Left ventricle myocardium inferior (tissue), 1 donor: ENCODE data around the gene LMTK2. TPM values are rescaled to one million over a fixed set of nuclear protein-coding genes. Genes with fewer than 3 reads are reported as not detected.
A peak's percentile ranks its signal among the peaks of the same experiment; 100 is the strongest.

Experiments
- DNase-seq: peaks from one replicate; pipeline ENCODE4 v3.0.0-alpha.2; 2020
- H3K27ac ChIP-seq: fragments of 200-600 bp; replicated peaks from 2 replicates; pipeline ENCODE4 v1.8.0; 2021
- H3K27me3 ChIP-seq: fragments of 200-600 bp; 2 replicates; pipeline ENCODE4 v1.8.0; 2021; ENCODE audit warnings: low read depth
- H3K36me3 ChIP-seq: fragments of 200-600 bp; 2 replicates; pipeline ENCODE4 v1.8.0; 2021
- H3K4me1 ChIP-seq: fragments of 200-600 bp; 2 replicates; pipeline ENCODE4 v1.8.0; 2021
- H3K4me3 ChIP-seq: fragments of 200-600 bp; 2 replicates; pipeline ENCODE4 v1.8.0; 2021; ENCODE audit warnings: mild to moderate bottlenecking, moderate library complexity
- H3K9me3 ChIP-seq: fragments of 200-600 bp; replicated peaks from 2 replicates; pipeline ENCODE4 v1.8.0; 2021
- CTCF ChIP-seq: fragments of 200-600 bp; IDR thresholded peaks from 2 replicates; pipeline ENCODE4 v1.8.0; 2021; ENCODE audit warnings: antibody characterized with exemption, mild to moderate bottlenecking, borderline replicate concordance
- intact Hi-C: fragments of 100-400 bp; cut with micrococcal nuclease; formaldehyde crosslinking; loops from one replicate; pipeline ENCODE4 v1.11.0; 2022
- total RNA-seq: library from RNA; stranded (reverse); fragmentation: NEBNext Ultra II Directional; extraction: Animal tissue kit (Norgen Biotek cat#: 25700); gene quantifications from one replicate; pipeline ENCODE4 v1.2.1, GENCODE V29; 2021
- donor health status: DM: no; HTN: yes; CAD: no; lungs with severe emphysema.

Gene LMTK2
- total RNA-seq, 1 donor from 2014 or later = 26.9 TPM

- Histone ChIP-seq H3K4me3 (no peak overlapping the region), H3K27ac (no peak overlapping the region), H3K9me3 (no peaks in the 10 kb centered on the region), H3K36me3 (peaks cover 76% of the 10 kb centered on the region), H3K27me3 (no peaks in the 10 kb centered on the region), H3K4me1 (peaks cover 15% of the 10 kb centered on the region)
- no peak for DNase-seq
- intact Hi-C loops = no loop called here
- peak; percentile 80 for TF ChIP-seq CTCF
Measured at GRCh38 chr7:98240961-98241673, 134.5 kb downstream of the LMTK2 start.

- intact Hi-C loops = no loop called here
- H3K27ac ChIP-seq = no peak overlapping the region
- peaks cover 22% of the 10 kb centered on the region for H3K4me1 ChIP-seq
- peaks cover 69% of the 10 kb centered on the region for H3K36me3 ChIP-seq
- H3K4me3 ChIP-seq = no peak overlapping the region
- H3K9me3 ChIP-seq = no peaks in the 10 kb centered on the region
- DNase-seq = no peak
- no peak for TF ChIP-seq CTCF
- H3K27me3 ChIP-seq = no peaks in the 10 kb centered on the region
Measured at GRCh38 chr7:98241674-98242241, 135.1 kb downstream of the LMTK2 start.

GRCh38 chr7:98242342-98242741 lies 135.7 kb downstream of the LMTK2 start:
- DNase-seq = no peak
- H3K9me3 ChIP-seq = no peaks in the 10 kb centered on the region
- H3K27ac ChIP-seq = no peak overlapping the region
- intact Hi-C loops = no loop called here
- no peak overlapping the region for H3K4me3 ChIP-seq
- no peaks in the 10 kb centered on the region for H3K27me3 ChIP-seq
- peaks cover 66% of the 10 kb centered on the region for H3K36me3 ChIP-seq
- TF ChIP-seq CTCF = no peak
- peaks cover 26% of the 10 kb centered on the region for H3K4me1 ChIP-seq

GRCh38 chr7:98242934-98243333 lies 136.3 kb downstream of the LMTK2 start:
- peaks cover 61% of the 10 kb centered on the region for H3K36me3 ChIP-seq
- no peaks in the 10 kb centered on the region for H3K9me3 ChIP-seq
- TF ChIP-seq CTCF = no peak
- H3K27me3 ChIP-seq = no peaks in the 10 kb centered on the region
- no peak overlapping the region for H3K4me3 ChIP-seq
- peaks cover 31% of the 10 kb centered on the region for H3K4me1 ChIP-seq
- intact Hi-C loops = no loop called here
- no peak overlapping the region for H3K27ac ChIP-seq
- DNase-seq = no peak

GRCh38 chr7:98244871-98245270 lies 138.2 kb downstream of the LMTK2 start:
- no peaks in the 10 kb centered on the region for H3K9me3 ChIP-seq
- no peak overlapping the region for H3K4me3 ChIP-seq
- DNase-seq = no peak
- no peak overlapping the region for H3K27ac ChIP-seq
- no peaks in the 10 kb centered on the region for H3K27me3 ChIP-seq
- peaks cover 51% of the 10 kb centered on the region for H3K4me1 ChIP-seq
- no peak for TF ChIP-seq CTCF
- peaks cover 41% of the 10 kb centered on the region for H3K36me3 ChIP-seq
- intact Hi-C loops = no loop called here
